Fibroblast of lung (primary cell): ENCODE measurements around the gene CXorf65. TPM values are rescaled to one million over a fixed set of nuclear protein-coding genes. Genes with fewer than 3 reads are reported as not detected.

Experiments
- DNase-seq, 2 donors: peaks; one replicate each; pipeline versions ENCODE4 v3.0.0 to v3.0.0-alpha.2; 2010; ENCODE audit warnings: low read depth in 2 of 2
- H2AFZ ChIP-seq: 2 replicates; pipeline ENCODE4 v1.5.1; 2012; ENCODE audit warnings: low read length, control low read depth, inconsistent platforms
- H3K27ac ChIP-seq: 2 replicates; pipeline ENCODE4 v1.5.1; 2011; ENCODE audit warnings: low read length, control low read depth; ENCODE audit not compliant: insufficient read depth
- H3K27me3 ChIP-seq: 2 replicates; pipeline ENCODE4 v1.5.1; 2011; ENCODE audit warnings: mild to moderate bottlenecking, low read length; ENCODE audit not compliant: control insufficient read depth, insufficient read depth
- H3K36me3 ChIP-seq: 2 replicates; pipeline ENCODE4 v1.5.1; 2011; ENCODE audit warnings: low read length; ENCODE audit not compliant: control insufficient read depth, insufficient read depth
- H3K4me1 ChIP-seq: 2 replicates; pipeline ENCODE4 v1.5.1; 2011; ENCODE audit warnings: low read length; ENCODE audit not compliant: control insufficient read depth, insufficient read depth; ENCODE audit errors: extremely low read depth
- H3K4me2 ChIP-seq: 2 replicates; pipeline ENCODE4 v1.5.1; 2011; ENCODE audit warnings: low read length, control low read depth; ENCODE audit not compliant: insufficient read depth; ENCODE audit errors: extremely low read depth
- H3K4me3 ChIP-seq, 4 experiments: fragments of 200-600 bp in 1 of 4; sonication (generic) in 1 of 4; replicated peaks in 1 of 4; 2 replicates each; pipeline ENCODE4 v1.5.1; 2011 to 2016; ENCODE audit warnings: low read length in 4 of 4, low read depth in 3 of 4, mild to moderate bottlenecking in 3 of 4, control low read depth in 2 of 4, inconsistent platforms in 1 of 4, mixed read lengths in 1 of 4; ENCODE audit not compliant: insufficient read depth in 1 of 4; ENCODE audit errors: control extremely low read depth in 1 of 4
- H3K79me2 ChIP-seq: 2 replicates; pipeline ENCODE4 v1.5.1; 2012; ENCODE audit warnings: mild to moderate bottlenecking, low read length, inconsistent platforms; ENCODE audit not compliant: control insufficient read depth, insufficient read depth
- H3K9ac ChIP-seq: 2 replicates; pipeline ENCODE4 v1.5.1; 2011; ENCODE audit warnings: mild to moderate bottlenecking, low read length, control low read depth; ENCODE audit not compliant: insufficient read depth
- H3K9me3 ChIP-seq: 2 replicates; pipeline ENCODE4 v1.5.1; 2012; ENCODE audit warnings: low read depth, low read length; ENCODE audit not compliant: control insufficient read depth, insufficient read depth
- H4K20me1 ChIP-seq: 2 replicates; pipeline ENCODE4 v1.5.1; 2011; ENCODE audit warnings: low read length; ENCODE audit not compliant: control insufficient read depth, insufficient read depth; ENCODE audit errors: extremely low read depth
- EZH2 ChIP-seq: IDR thresholded peaks from 2 replicates; pipeline ENCODE4 v1.5.1; 2012; ENCODE audit warnings: low read length, control low read depth, mild to moderate bottlenecking; ENCODE audit errors: missing control alignments
- polyA plus RNA-seq, 2 donors: library from polyadenylated mRNA; depleted of rRNA in 1 of 2; stranded (reverse) in 1 of 2; unstranded in 1 of 2; fragments of >200 nt; gene quantifications; 2 replicates each; pipeline ENCODE4 v1.2.1, GENCODE V29; 2011 to 2012; ENCODE audit warnings: missing spikeins in 1 of 2
- total RNA-seq: library from RNA; depleted of rRNA; stranded (reverse); fragments of >200 nt; gene quantifications from 2 replicates; pipeline ENCODE4 v1.2.1, GENCODE V29; 2014
- TF ChIP-seq, protein P1 (sequence below), 2 donors: IDR thresholded peaks in 1 of 2; conservative IDR thresholded peaks in 1 of 2; 1 replicate in 1 of 2; 2 replicates in 1 of 2; pipeline ENCODE4 v1.5.1; 2011 to 2012; ENCODE audit warnings: low read length in 2 of 2, control low read depth in 1 of 2, inconsistent platforms in 1 of 2, low read depth in 1 of 2, mild to moderate bottlenecking in 1 of 2

Gene CXorf65
- total and polyA plus RNA-seq, 2 donors (not counting 1 experiment from before 2014, with no cell fraction given): not detected

DNA sequence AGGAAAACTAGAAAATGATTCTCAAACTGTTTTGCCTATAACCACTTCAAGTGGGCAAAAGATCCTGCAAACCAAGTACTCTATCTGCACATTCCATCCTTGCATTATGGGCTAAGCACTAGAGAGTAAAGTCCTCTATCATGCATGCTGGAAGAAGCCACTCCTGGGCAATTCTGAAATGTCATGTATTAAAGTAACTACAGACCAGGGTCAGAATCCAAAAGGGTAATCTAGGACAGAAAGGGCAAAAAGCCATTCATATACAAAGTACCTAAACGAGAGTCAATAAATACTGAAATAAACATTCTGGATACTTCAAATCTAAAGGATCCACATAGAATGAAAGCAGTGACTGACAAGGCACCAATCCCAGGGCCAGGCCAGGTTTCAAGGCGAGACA, 39.5 kb downstream of the CXorf65 start:
- H3K4me3 ChIP-seq: peak overlapping the region; percentile 63 to 75 (median 75)
- no peaks in the 10 kb centered on the region for H3K4me1 ChIP-seq
- TF ChIP-seq, protein P1, sequence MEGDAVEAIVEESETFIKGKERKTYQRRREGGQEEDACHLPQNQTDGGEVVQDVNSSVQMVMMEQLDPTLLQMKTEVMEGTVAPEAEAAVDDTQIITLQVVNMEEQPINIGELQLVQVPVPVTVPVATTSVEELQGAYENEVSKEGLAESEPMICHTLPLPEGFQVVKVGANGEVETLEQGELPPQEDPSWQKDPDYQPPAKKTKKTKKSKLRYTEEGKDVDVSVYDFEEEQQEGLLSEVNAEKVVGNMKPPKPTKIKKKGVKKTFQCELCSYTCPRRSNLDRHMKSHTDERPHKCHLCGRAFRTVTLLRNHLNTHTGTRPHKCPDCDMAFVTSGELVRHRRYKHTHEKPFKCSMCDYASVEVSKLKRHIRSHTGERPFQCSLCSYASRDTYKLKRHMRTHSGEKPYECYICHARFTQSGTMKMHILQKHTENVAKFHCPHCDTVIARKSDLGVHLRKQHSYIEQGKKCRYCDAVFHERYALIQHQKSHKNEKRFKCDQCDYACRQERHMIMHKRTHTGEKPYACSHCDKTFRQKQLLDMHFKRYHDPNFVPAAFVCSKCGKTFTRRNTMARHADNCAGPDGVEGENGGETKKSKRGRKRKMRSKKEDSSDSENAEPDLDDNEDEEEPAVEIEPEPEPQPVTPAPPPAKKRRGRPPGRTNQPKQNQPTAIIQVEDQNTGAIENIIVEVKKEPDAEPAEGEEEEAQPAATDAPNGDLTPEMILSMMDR (conservative IDR thresholded peaks at IDR 0.05 in 1 of 2, IDR thresholded peaks at IDR 0.05 in 1 of 2; ENCODE audit: low read depth in 1 of 2, low read length in 2 of 2): no peak
- peak overlapping the region; percentile 67 for H3K9ac ChIP-seq
- H4K20me1 ChIP-seq: no peaks in the 10 kb centered on the region
- no peak overlapping the region for H2AFZ ChIP-seq
- peak overlapping the region; percentile 82 for H3K27ac ChIP-seq
- H3K79me2 ChIP-seq: peaks cover 26% of the 10 kb centered on the region
- no peaks in the 10 kb centered on the region for H3K27me3 ChIP-seq
- no peaks in the 10 kb centered on the region for H3K36me3 ChIP-seq
- peak overlapping the region; percentile 62 for H3K4me2 ChIP-seq
- DNase-seq: no peak
- no peaks in the 10 kb centered on the region for H3K9me3 ChIP-seq

DNA sequence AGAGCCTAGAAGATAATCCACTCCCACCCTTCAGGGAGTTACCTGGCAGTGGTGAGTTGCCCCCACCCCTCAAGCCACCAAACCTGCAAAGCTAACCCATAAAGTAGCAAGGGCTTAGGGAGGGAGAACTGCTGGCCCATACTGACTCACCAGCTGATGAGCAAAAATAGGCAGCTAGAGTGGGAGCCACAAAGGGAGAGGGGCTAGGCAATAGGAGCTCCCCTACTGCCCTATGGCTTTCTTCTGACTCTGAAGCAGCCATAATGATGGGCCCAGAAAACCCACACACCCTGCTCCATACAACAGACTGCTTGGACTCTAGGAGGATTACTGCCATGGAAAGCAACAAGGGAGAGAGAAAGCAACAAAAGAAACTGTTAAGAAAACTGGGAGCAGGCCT, 46.4 kb downstream of the CXorf65 start:
- Histone ChIP-seq H3K9ac (no peak overlapping the region), H3K79me2 (peaks cover 7% of the 10 kb centered on the region), H3K4me2 (no peak overlapping the region), H4K20me1 (no peaks in the 10 kb centered on the region), H3K9me3 (no peaks in the 10 kb centered on the region), H3K27me3 (no peaks in the 10 kb centered on the region), H3K4me1 (no peaks in the 10 kb centered on the region), H3K4me3 (no peak overlapping the region), H3K36me3 (no peaks in the 10 kb centered on the region), H2AFZ (no peak overlapping the region), H3K27ac (no peak overlapping the region)
- TF ChIP-seq, protein P1 (conservative IDR thresholded peaks at IDR 0.05 in 1 of 2, IDR thresholded peaks at IDR 0.05 in 1 of 2; ENCODE audit: low read depth in 1 of 2, low read length in 2 of 2): no peak
- no peak for TF ChIP-seq EZH2
- DNase-seq: no peak

DNA sequence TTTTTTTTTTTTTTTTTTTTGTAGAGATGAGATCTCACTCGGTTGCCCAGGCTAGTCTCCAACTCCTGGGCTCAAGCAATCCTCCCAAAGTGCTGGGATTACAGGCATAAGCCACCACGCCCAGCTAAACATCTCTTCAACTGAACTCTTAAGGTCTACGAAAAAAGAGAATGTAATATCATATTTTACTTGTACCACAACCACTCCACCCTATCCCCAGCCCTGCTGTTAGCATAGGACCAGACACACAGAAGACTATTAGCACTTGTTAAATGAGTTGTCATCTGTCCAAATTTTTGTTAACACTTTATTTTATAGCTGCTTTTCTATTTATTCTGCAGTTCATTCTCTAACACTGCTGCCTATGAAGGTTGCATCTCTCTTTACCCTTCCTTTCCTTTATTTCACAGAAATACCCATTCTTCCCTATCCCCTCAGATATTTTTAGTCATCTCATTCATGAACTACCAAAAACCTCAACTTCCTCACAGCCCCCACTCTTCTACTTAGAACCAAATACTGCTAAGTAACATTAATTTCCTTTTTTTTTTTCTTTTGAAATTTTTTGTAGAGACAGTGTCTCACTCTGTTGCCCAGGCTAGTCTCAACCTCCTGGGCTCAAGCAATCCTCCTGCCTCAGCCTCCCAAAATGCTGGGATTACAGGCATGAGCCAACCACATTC, 48.6 kb downstream of the CXorf65 start:
- Histone ChIP-seq H3K79me2 (no peaks in the 10 kb centered on the region), H3K27me3 (no peaks in the 10 kb centered on the region), H3K4me1 (no peaks in the 10 kb centered on the region), H3K9me3 (no peaks in the 10 kb centered on the region), H3K27ac (no peak overlapping the region), H3K9ac (no peak overlapping the region), H3K36me3 (no peaks in the 10 kb centered on the region), H2AFZ (no peak overlapping the region), H3K4me2 (no peak overlapping the region), H4K20me1 (no peaks in the 10 kb centered on the region), H3K4me3 (no peak overlapping the region)
- DNase-seq: no peak
- no peak for TF ChIP-seq EZH2
- TF ChIP-seq, protein P1 (conservative IDR thresholded peaks at IDR 0.05 in 1 of 2, IDR thresholded peaks at IDR 0.05 in 1 of 2; ENCODE audit: low read depth in 1 of 2, low read length in 2 of 2): no peak
